Cardiac fibroblast (primary cell): ENCODE data around the gene PPP1R16B.

ENCODE experiments used
- DNase-seq, 2 donors: peaks; one replicate each; pipeline versions ENCODE4 v3.0.0 to v3.0.0-alpha.2; 2010; ENCODE audit warnings: low read depth in 2 of 2
- H3K4me3 ChIP-seq, 2 donors: replicated peaks in 1 of 2; 1 replicate in 1 of 2; 2 replicates in 1 of 2; pipeline ENCODE4 v1.5.1; 2011; ENCODE audit warnings: low read depth in 2 of 2, low read length in 2 of 2, mild to moderate bottlenecking in 2 of 2, moderate library complexity in 1 of 2
- TF ChIP-seq, protein P1 (sequence below): IDR thresholded peaks from one replicate; pipeline ENCODE4 v1.5.1; 2011; ENCODE audit warnings: low read depth, mild to moderate bottlenecking, low read length, inconsistent platforms

The PPP1R16B gene

DNA sequence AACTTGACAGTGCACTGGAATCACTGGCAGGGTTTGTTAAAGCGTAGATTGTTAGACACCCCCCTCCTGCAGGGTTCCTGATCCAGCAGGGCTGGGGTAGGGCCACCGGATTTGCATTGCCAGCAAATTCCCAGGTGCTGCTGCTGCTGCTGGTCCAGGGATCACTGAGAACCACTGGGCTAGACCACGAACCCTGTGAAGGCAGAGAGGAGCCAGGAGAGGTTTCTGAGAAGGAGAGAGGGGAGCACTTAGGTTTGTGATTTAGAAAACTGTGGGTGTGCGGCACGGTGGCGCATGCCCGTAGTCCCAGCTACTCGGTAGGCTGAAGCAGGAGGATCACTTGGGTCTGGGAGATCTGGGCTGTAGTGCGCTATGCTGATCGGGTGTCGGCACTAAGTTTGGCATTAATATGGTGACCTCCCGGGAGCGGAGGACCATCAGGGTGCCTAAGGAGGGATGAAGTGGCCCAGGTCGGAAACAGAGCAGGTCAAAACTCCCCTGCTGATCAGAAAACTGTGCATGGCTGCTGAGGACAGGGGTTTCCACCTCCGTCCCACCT lies 67.1 kb downstream of the PPP1R16B start:
- DNase-seq: no peak
- H3K4me3 ChIP-seq: no peak overlapping the region
- TF ChIP-seq, protein P1, sequence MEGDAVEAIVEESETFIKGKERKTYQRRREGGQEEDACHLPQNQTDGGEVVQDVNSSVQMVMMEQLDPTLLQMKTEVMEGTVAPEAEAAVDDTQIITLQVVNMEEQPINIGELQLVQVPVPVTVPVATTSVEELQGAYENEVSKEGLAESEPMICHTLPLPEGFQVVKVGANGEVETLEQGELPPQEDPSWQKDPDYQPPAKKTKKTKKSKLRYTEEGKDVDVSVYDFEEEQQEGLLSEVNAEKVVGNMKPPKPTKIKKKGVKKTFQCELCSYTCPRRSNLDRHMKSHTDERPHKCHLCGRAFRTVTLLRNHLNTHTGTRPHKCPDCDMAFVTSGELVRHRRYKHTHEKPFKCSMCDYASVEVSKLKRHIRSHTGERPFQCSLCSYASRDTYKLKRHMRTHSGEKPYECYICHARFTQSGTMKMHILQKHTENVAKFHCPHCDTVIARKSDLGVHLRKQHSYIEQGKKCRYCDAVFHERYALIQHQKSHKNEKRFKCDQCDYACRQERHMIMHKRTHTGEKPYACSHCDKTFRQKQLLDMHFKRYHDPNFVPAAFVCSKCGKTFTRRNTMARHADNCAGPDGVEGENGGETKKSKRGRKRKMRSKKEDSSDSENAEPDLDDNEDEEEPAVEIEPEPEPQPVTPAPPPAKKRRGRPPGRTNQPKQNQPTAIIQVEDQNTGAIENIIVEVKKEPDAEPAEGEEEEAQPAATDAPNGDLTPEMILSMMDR: no peak

DNA sequence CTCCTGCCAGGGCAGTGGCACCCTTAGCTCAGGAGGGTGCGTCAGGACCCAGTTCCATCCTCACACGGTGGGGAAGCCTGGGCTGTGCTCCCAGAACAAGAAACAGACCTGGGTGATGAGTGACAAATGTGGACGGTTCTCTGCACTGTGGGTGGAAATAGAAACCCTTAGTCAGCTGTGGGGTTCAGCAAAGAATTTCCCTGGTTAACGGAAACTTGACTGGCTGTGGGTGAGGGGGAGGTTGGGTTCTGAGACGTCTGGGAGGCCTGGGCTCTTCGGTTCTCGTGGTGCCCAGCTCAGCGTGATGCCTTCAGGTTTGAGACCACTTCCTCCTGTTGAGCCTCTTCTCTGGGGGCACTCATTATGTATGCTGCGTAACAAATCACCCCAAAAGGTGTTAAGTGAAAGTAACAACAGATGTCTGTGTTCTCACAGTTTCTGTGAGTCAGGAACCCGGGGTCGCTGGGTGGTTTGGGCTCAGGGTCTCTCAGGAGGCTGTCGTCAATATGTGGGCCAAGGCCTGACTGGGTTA lies 67.6 kb downstream of the PPP1R16B start:
- H3K4me3 ChIP-seq: no peak overlapping the region
- no peak for DNase-seq
- TF ChIP-seq, protein P1: no peak

- H3K4me3 ChIP-seq: no peak overlapping the region
- no peak for DNase-seq
- TF ChIP-seq, protein P1: no peak
These were observed 69.1 kb downstream of the PPP1R16B start for GRCh38 chr20:38874460-38875174.

- DNase-seq: no peak
- no peak overlapping the region for H3K4me3 ChIP-seq
- TF ChIP-seq, protein P1: no peak
These were observed 69.9 kb downstream of the PPP1R16B start for GRCh38 chr20:38875175-38875993.

GRCh38 chr20:38877483-38877882 lies 72.0 kb downstream of the PPP1R16B start:
- no peak for DNase-seq
- TF ChIP-seq, protein P1: no peak
- no peak overlapping the region for H3K4me3 ChIP-seq

- DNase-seq: peak; percentile 38 to 51
- no peak overlapping the region for H3K4me3 ChIP-seq
- TF ChIP-seq, protein P1: no peak
These were observed 73.4 kb downstream of the PPP1R16B start for GRCh38 chr20:38878866-38879265.
